OCI-LY3 (cell line): ENCODE results near the gene APBB1.

ENCODE experiments used
- H2AFZ ChIP-seq: fragments of 200-600, 300-600 bp; shearing (Covaris generic); 2 replicates; pipeline ENCODE4 v1.6.0; 2014; ENCODE audit warnings: antibody characterized with exemption, low read depth, low read length
- H3K27ac ChIP-seq: fragments of 200-600, 300-600 bp; sonication (generic); 2 replicates; pipeline ENCODE4 v1.5.1; 2014; ENCODE audit warnings: mild to moderate bottlenecking, low read length, moderate library complexity, mixed read lengths
- H3K27me3 ChIP-seq: fragments of 200-600, 300-600 bp; sonication (generic); 2 replicates; pipeline ENCODE4 v1.6.1; 2014; ENCODE audit warnings: low read depth, low read length, mixed read lengths
- H3K36me3 ChIP-seq: fragments of 200-600, 300-600 bp; sonication (generic); replicated peaks from 2 replicates; pipeline ENCODE3; 2014; ENCODE audit warnings: low read depth, low read length, mixed read lengths
- H3K4me1 ChIP-seq: fragments of 300-600, 200-600 bp; sonication (generic); 2 replicates; pipeline ENCODE4 v1.6.1; 2014; ENCODE audit warnings: low read length, mixed read lengths
- H3K4me2 ChIP-seq: fragments of 200-600, 300-600 bp; sonication (generic); 2 replicates; pipeline ENCODE4 v1.6.1; 2014; ENCODE audit warnings: low read length, mixed read lengths
- H3K4me3 ChIP-seq: fragments of 300-600, 200-600 bp; sonication (generic); 2 replicates; pipeline ENCODE4 v1.5.1; 2014; ENCODE audit warnings: antibody characterized with exemption, mild to moderate bottlenecking, low read length, moderate library complexity
- H3K79me2 ChIP-seq: fragments of 300-600, 200-600 bp; shearing (Covaris generic); 2 replicates; pipeline ENCODE4 v1.6.1; 2014; ENCODE audit warnings: mild to moderate bottlenecking, low read length, mixed read lengths
- H3K9ac ChIP-seq: fragments of 300-600, 200-600 bp; shearing (Covaris generic); 2 replicates; pipeline ENCODE4 v1.6.0; 2014; ENCODE audit warnings: mild to moderate bottlenecking, low read length, moderate library complexity
- H3K9me3 ChIP-seq: fragments of 200-600, 300-600 bp; shearing (Covaris generic); 2 replicates; pipeline ENCODE4 v1.6.1; 2014; ENCODE audit warnings: low read length, mixed read lengths; ENCODE audit not compliant: insufficient read depth
- H4K20me1 ChIP-seq: fragments of 200-600, 300-600 bp; sonication (generic); 2 replicates; pipeline ENCODE4 v1.6.1; 2016; ENCODE audit warnings: low read length, mixed read lengths; ENCODE audit not compliant: insufficient read depth
- CTCF ChIP-seq: fragments of 200-600, 300-600 bp; sonication (generic); IDR thresholded peaks from 2 replicates; pipeline ENCODE4 v1.5.1; 2014; ENCODE audit warnings: antibody characterized with exemption, low read length, low read depth
- EZH2phosphoT487 ChIP-seq: fragments of 200-600 bp; shearing (Covaris generic); IDR thresholded peaks from 2 replicates; pipeline ENCODE4 v1.6.1; 2018; ENCODE audit warnings: antibody characterized with exemption, mixed run types, low read depth

Gene APBB1

GRCh38 chr11:6411594-6412031, 7.3 kb downstream of the APBB1 start:
- H3K36me3 ChIP-seq, result no peaks in the 10 kb centered on the region
- H3K9me3 ChIP-seq, result no peaks in the 10 kb centered on the region
- H3K27me3 ChIP-seq, result no peaks in the 10 kb centered on the region
- H3K4me3 ChIP-seq, result no peak overlapping the region
- H4K20me1 ChIP-seq, result no peaks in the 10 kb centered on the region
- no peak overlapping the region for H3K9ac ChIP-seq
- H2AFZ ChIP-seq, result no peak overlapping the region
- H3K27ac ChIP-seq, result no peak overlapping the region
- H3K4me2 ChIP-seq, result no peak overlapping the region
- TF ChIP-seq EZH2phosphoT487, result no peak
- TF ChIP-seq CTCF, result no peak
- H3K4me1 ChIP-seq, result peaks cover 8% of the 10 kb centered on the region; the same call in 1 of the 2 replicates
- H3K79me2 ChIP-seq, result no peaks in the 10 kb centered on the region

DNA sequence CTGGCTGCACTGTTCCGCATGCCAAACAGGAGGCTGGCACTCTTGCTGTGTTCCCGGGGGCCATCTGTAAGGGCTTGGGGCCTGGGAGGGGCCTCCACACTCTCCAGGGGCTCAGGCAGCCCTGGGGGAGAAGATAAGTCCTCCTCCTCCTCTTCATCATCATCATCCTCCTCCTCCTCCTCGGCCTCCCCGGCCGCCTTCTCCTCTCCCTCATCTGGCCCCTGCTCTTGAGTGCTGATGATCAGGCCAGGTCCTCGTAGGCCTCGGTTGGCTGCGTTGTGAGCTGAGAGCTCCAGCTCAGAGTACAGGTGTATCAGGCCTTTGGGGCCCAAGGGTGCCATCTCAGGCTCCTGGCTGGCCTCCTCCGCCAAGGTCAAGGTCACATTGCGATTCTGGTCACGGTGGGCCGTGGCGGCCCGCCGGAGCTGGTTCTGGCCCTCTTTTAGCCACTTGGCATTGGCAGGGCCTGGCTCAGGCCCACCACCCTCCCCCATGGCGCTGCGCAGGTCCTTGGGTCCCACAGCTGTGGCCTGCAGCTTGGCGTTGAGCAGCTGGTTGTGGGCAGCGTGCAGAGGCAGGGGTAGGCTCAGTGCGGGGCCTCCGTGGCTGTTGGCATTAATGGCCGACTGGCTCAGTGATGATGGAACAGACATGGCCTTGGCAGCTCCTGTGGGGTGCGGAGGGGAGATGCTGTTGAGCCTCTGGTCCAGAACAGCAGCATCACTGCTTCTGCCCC, 8.0 kb downstream of the APBB1 start:
- Histone ChIP-seq H3K79me2 (no peaks in the 10 kb centered on the region), H3K4me2 (no peak overlapping the region), H3K9ac (no peak overlapping the region), H3K27me3 (no peaks in the 10 kb centered on the region), H2AFZ (no peak overlapping the region), H3K36me3 (no peaks in the 10 kb centered on the region), H3K4me3 (no peak overlapping the region), H3K27ac (no peak overlapping the region), H3K4me1 (peaks cover 8% of the 10 kb centered on the region; the same call in 1 of the 2 replicates), H3K9me3 (no peaks in the 10 kb centered on the region), H4K20me1 (no peaks in the 10 kb centered on the region)
- TF ChIP-seq CTCF, result no peak
- TF ChIP-seq EZH2phosphoT487, result no peak

GRCh38 chr11:6406370-6406769, 12.5 kb downstream of the APBB1 start:
- Histone ChIP-seq H3K27me3 (no peaks in the 10 kb centered on the region), H3K4me3 (no peak overlapping the region), H3K27ac (no peak overlapping the region), H3K9me3 (no peaks in the 10 kb centered on the region), H3K36me3 (no peaks in the 10 kb centered on the region), H3K9ac (no peak overlapping the region), H4K20me1 (no peaks in the 10 kb centered on the region), H3K79me2 (no peaks in the 10 kb centered on the region), H3K4me2 (no peak overlapping the region), H2AFZ (no peak overlapping the region), H3K4me1 (peaks cover 26% of the 10 kb centered on the region)
- TF ChIP-seq EZH2phosphoT487 (no peak), CTCF (no peak)

- H4K20me1 ChIP-seq, result no peaks in the 10 kb centered on the region
- H3K27me3 ChIP-seq, result no peaks in the 10 kb centered on the region
- no peaks in the 10 kb centered on the region for H3K36me3 ChIP-seq
- H2AFZ ChIP-seq, result no peak overlapping the region
- H3K4me1 ChIP-seq, result peaks cover 28% of the 10 kb centered on the region
- H3K4me3 ChIP-seq, result no peak overlapping the region
- no peaks in the 10 kb centered on the region for H3K9me3 ChIP-seq
- no peak overlapping the region for H3K4me2 ChIP-seq
- H3K9ac ChIP-seq, result no peak overlapping the region
- H3K27ac ChIP-seq, result no peak overlapping the region
- no peak for TF ChIP-seq EZH2phosphoT487
- TF ChIP-seq CTCF, result no peak
- no peaks in the 10 kb centered on the region for H3K79me2 ChIP-seq
These were observed 13.0 kb downstream of the APBB1 start for GRCh38 chr11:6405846-6406245.
